MCF 10A (cell line): ENCODE measurements around the gene GPR137B. TPM values are rescaled to one million over a fixed set of nuclear protein-coding genes. Genes with fewer than 3 reads are reported as not detected.

ENCODE experiments used
- BruUV-seq: library from RNA; stranded (reverse); fragments of 400-500 nt; replicated peaks from 2 replicates; lab custom pipeline; 2021; lab: Mats Ljungman, UMichigan
- CTCF ChIA-PET: fragments of 300-600 bp; sonication (Branson Sonifier 250); formaldehyde crosslinking; extraction: SDS; loops from one replicate; lab custom pipeline; 2021; ENCODE audit warnings: antibody characterized with exemption, inconsistent platforms; lab: Yijun Ruan, JAX
- POLR2A ChIA-PET: fragments of 300-600, 350-650 bp; sonication (Branson Sonifier 250); formaldehyde crosslinking; extraction: SDS; loops from one replicate; lab custom pipeline; 2020; ENCODE audit warnings: antibody characterized with exemption, inconsistent platforms; lab: Yijun Ruan, JAX
- DNase-seq: peaks from one replicate; pipeline ENCODE4 v3.0.0-alpha.2; 2018; ENCODE audit not compliant: unreplicated experiment
- H3K27ac Mint-ChIP-seq: one replicate; pipeline ENCODE4 v1.8.0; 2022; ENCODE audit warnings: mild to moderate bottlenecking, low read depth, mixed read lengths; ENCODE audit not compliant: unreplicated experiment
- H3K27me3 Mint-ChIP-seq: one replicate; pipeline ENCODE4 v1.8.0; 2022; ENCODE audit warnings: mixed read lengths; ENCODE audit not compliant: insufficient read depth, unreplicated experiment
- H3K36me3 Mint-ChIP-seq: one replicate; pipeline ENCODE4 v1.8.0; 2022; ENCODE audit warnings: mild to moderate bottlenecking, moderate library complexity, mixed read lengths; ENCODE audit not compliant: insufficient read depth, unreplicated experiment
- H3K4me1 Mint-ChIP-seq: one replicate; pipeline ENCODE4 v1.8.0; 2022; ENCODE audit warnings: mixed read lengths; ENCODE audit not compliant: insufficient read depth, unreplicated experiment
- H3K4me3 Mint-ChIP-seq: one replicate; pipeline ENCODE4 v1.8.0; 2022; ENCODE audit warnings: mild to moderate bottlenecking, moderate library complexity, mixed read lengths; ENCODE audit not compliant: unreplicated experiment
- H3K9me3 Mint-ChIP-seq: one replicate; pipeline ENCODE4 v1.8.0; 2022; ENCODE audit warnings: mixed read lengths; ENCODE audit not compliant: unreplicated experiment
- CTCF ChIP-seq: fragments of 200-600 bp; IDR thresholded peaks from one replicate; pipeline ENCODE4 v1.8.0; 2022; ENCODE audit warnings: antibody characterized with exemption, mild to moderate bottlenecking; ENCODE audit not compliant: unreplicated experiment
- intact Hi-C: fragments of 100-400 bp; cut with micrococcal nuclease; formaldehyde crosslinking; loops from 2 replicates; pipeline ENCODE4 v1.14.1; 2022
- total RNA-seq: library from RNA; stranded (reverse); gene quantifications from 2 replicates; pipeline ENCODE4 v1.2.3, GENCODE V29; 2022

The GPR137B gene
- total RNA-seq, 1 experiment from 2014 or later: 8.4 TPM

- POLR2A ChIA-PET: interaction anchor here (0.7 to 1.1 kb wide), 2 partner anchors 17 to 361 kb away, joined by 3 read pairs; no protein-coding TSS in a partner anchor
- H3K36me3 Mint-ChIP-seq: no peaks in the 10 kb centered on the region
Observed at GRCh38 chr1:236111527-236112331, 30.6 kb upstream of the GPR137B start.

GRCh38 chr1:236112332-236112627 is 30.1 kb upstream of the GPR137B start:
- Mint-ChIP-seq H3K4me3 (no peak overlapping the region), H3K27me3 (no peaks in the 10 kb centered on the region), H3K27ac (no peak overlapping the region), H3K4me1 (peaks cover 1% of the 10 kb centered on the region), H3K36me3 (no peaks in the 10 kb centered on the region), H3K9me3 (no peaks in the 10 kb centered on the region)
- no TSS peak for BruUV-seq
- intact Hi-C loops: no loop called here
- no peak for TF ChIP-seq CTCF
- ChIA-PET POLR2A (interaction anchor here (1.1 kb wide), 1 partner anchor 17 kb away, joined by 3 read pairs; no protein-coding TSS in a partner anchor), CTCF (interaction anchor here (0.6 to 12.8 kb wide), 12 partner anchors 8 to 753 kb away, joined by 3 to 376 read pairs (median 5); no protein-coding TSS in a partner anchor)
- DNase-seq: no peak

More at GRCh38 chr1:236111527-236112331, 30.6 kb upstream of the GPR137B start:
- H3K9me3 Mint-ChIP-seq: no peaks in the 10 kb centered on the region
- TF ChIP-seq CTCF: no peak
- intact Hi-C loops: no loop called here
- H3K4me1 Mint-ChIP-seq: peaks cover 7% of the 10 kb centered on the region
- no peak overlapping the region for H3K27ac Mint-ChIP-seq
- no TSS peak for BruUV-seq
- CTCF ChIA-PET: interaction anchor here (0.6 to 12.8 kb wide), 20 partner anchors 10 to 754 kb away, joined by 3 to 376 read pairs (median 5); no protein-coding TSS in a partner anchor
- no peaks in the 10 kb centered on the region for H3K27me3 Mint-ChIP-seq
- DNase-seq: no peak
- H3K4me3 Mint-ChIP-seq: no peak overlapping the region

GRCh38 chr1:236113324-236114032 is 28.9 kb upstream of the GPR137B start:
- Mint-ChIP-seq H3K36me3 (no peaks in the 10 kb centered on the region), H3K27ac (no peak overlapping the region), H3K4me1 (no peaks in the 10 kb centered on the region), H3K27me3 (no peaks in the 10 kb centered on the region), H3K4me3 (no peak overlapping the region), H3K9me3 (no peaks in the 10 kb centered on the region)
- no TSS peak for BruUV-seq
- intact Hi-C loops: no loop called here
- POLR2A ChIA-PET: no interaction called here
- CTCF ChIA-PET: interaction anchor here (0.6 to 12.8 kb wide), 7 partner anchors 8 to 980 kb away, joined by 3 to 376 read pairs (median 3); no protein-coding TSS in a partner anchor
- TF ChIP-seq CTCF: no peak
- DNase-seq: no peak
